NCI-H774 (cell line): Measurements from ENCODE around the gene AGAP3.
A peak's percentile ranks its signal among the peaks of the same experiment; 100 is the strongest.

Experiments used
- DNase-seq: peaks from one replicate; lab custom pipeline; 2025; lab: John Stamatoyannopoulos, UW

AGAP3 gene

GRCh38 chr7:151057989-151058780, 28.1 kb upstream of the AGAP3 start:
- peak; percentile 99 for DNase-seq

- DNase-seq, result no peak
Observed at GRCh38 chr7:151058781-151059366, 27.4 kb upstream of the AGAP3 start.

GRCh38 chr7:151059367-151060112, 26.7 kb upstream of the AGAP3 start, which contains the start of gene SLC4A2:
Gene SLC4A2 (plus strand): TSS chr7:151059589. CDS start chr7:151061988, 2,399 bp downstream.
- peak; percentile 80 for DNase-seq

- no peak for DNase-seq
Observed at GRCh38 chr7:151060113-151060415, 26.2 kb upstream of the AGAP3 start.

- no peak for DNase-seq
Observed at GRCh38 chr7:151060416-151061212, 25.7 kb upstream of the AGAP3 start.

- DNase-seq, result no peak
Observed at GRCh38 chr7:151061213-151062110, 24.8 kb upstream of the AGAP3 start.

- DNase-seq, result no peak
Observed at GRCh38 chr7:151062111-151062398, 24.2 kb upstream of the AGAP3 start.

- no peak for DNase-seq
Observed at GRCh38 chr7:151062399-151063211, 23.7 kb upstream of the AGAP3 start.

GRCh38 chr7:151063212-151063561, 23.1 kb upstream of the AGAP3 start:
- DNase-seq, result no peak

GRCh38 chr7:151064454-151064853, 21.8 kb upstream of the AGAP3 start:
- no peak for DNase-seq

- no peak for DNase-seq
Observed at GRCh38 chr7:151064993-151065392, 21.3 kb upstream of the AGAP3 start.

- DNase-seq, result no peak
Observed at GRCh38 chr7:151065516-151065915, 20.8 kb upstream of the AGAP3 start.

- no peak for DNase-seq
Observed at GRCh38 chr7:151066273-151066974, 19.9 kb upstream of the AGAP3 start.

GRCh38 chr7:151068069-151068773, 18.1 kb upstream of the AGAP3 start:
- DNase-seq, result no peak

- no peak for DNase-seq
Observed at GRCh38 chr7:151069841-151070573, 16.3 kb upstream of the AGAP3 start.

- DNase-seq, result no peak
Observed at GRCh38 chr7:151070574-151070960, 15.7 kb upstream of the AGAP3 start.

GRCh38 chr7:151071032-151071866, 15.0 kb upstream of the AGAP3 start:
- no peak for DNase-seq

GRCh38 chr7:151073990-151074389, 12.3 kb upstream of the AGAP3 start:
- no peak for DNase-seq
